ENCODE data around the gene CTDSPL. TPM values are rescaled to one million over a fixed set of nuclear protein-coding genes. Genes with fewer than 3 reads are reported as not detected.

Gene CTDSPL
- total RNA-seq, 1 donor from 2014 or later = 71.2 TPM

- intact Hi-C loops (cut with DNase I) = no loop called here
- DNase-seq (ENCODE audit: low spot score) (no peak), ATAC-seq (no peak)
Observed at GRCh38 chr3:37906734-37907282, 45.1 kb downstream of the CTDSPL start.

- DNase-seq (ENCODE audit: low spot score) = no peak
- no peak for ATAC-seq
- intact Hi-C loops (cut with DNase I) = no loop called here
Observed at GRCh38 chr3:37907371-37907770, 45.7 kb downstream of the CTDSPL start.

- DNase-seq (ENCODE audit: low spot score) (no peak), ATAC-seq (no peak)
- intact Hi-C loops (cut with DNase I) = no loop called here
Observed at GRCh38 chr3:37907906-37908305, 46.2 kb downstream of the CTDSPL start.

- ATAC-seq = peak; percentile 20
- DNase-seq (ENCODE audit: low spot score) = no peak
- intact Hi-C loops (cut with DNase I) = no loop called here
Observed at GRCh38 chr3:37909067-37909911, 47.6 kb downstream of the CTDSPL start.

GRCh38 chr3:37910671-37911400, 49.2 kb downstream of the CTDSPL start:
- intact Hi-C loops (cut with DNase I) = no loop called here
- ATAC-seq (peak; percentile 71), DNase-seq (ENCODE audit: low spot score) (no peak)

GRCh38 chr3:37912052-37912733, 50.5 kb downstream of the CTDSPL start:
- peak; percentile 65 for ATAC-seq
- DNase-seq (ENCODE audit: low spot score) = no peak
- intact Hi-C loops (cut with DNase I) = no loop called here

- intact Hi-C loops (cut with DNase I) = no loop called here
- DNase-seq (ENCODE audit: low spot score) (no peak), ATAC-seq (no peak)
Observed at GRCh38 chr3:37913522-37913921, 51.8 kb downstream of the CTDSPL start.

GRCh38 chr3:37916685-37917084, 55.0 kb downstream of the CTDSPL start:
- no peak for ATAC-seq
- intact Hi-C loops (cut with DNase I) = no loop called here
- DNase-seq (ENCODE audit: low spot score) = no peak

GRCh38 chr3:37918627-37919026, 56.9 kb downstream of the CTDSPL start:
- no peak for ATAC-seq
- intact Hi-C loops (cut with DNase I) = no loop called here

GRCh38 chr3:37920156-37920699, 58.5 kb downstream of the CTDSPL start:
- ATAC-seq = no peak
- intact Hi-C loops (cut with DNase I) = no loop called here
- no peak for DNase-seq (ENCODE audit: low spot score)

More at GRCh38 chr3:37918627-37919026, 56.9 kb downstream of the CTDSPL start:
- no peak for DNase-seq (ENCODE audit: low spot score)

- ATAC-seq (no peak), DNase-seq (ENCODE audit: low spot score) (no peak)
- intact Hi-C loops (cut with DNase I) = no loop called here
Observed at GRCh38 chr3:37921025-37921424, 59.3 kb downstream of the CTDSPL start.

GRCh38 chr3:37922721-37923568, 61.3 kb downstream of the CTDSPL start:
- DNase-seq (ENCODE audit: low spot score) = no peak
- intact Hi-C loops (cut with DNase I) = no loop called here

GRCh38 chr3:37923569-37924040, 61.9 kb downstream of the CTDSPL start:
- DNase-seq (ENCODE audit: low spot score) (no peak), ATAC-seq (no peak)
- intact Hi-C loops (cut with DNase I) = no loop called here

More at GRCh38 chr3:37922721-37923568, 61.3 kb downstream of the CTDSPL start:
- peak; percentile 55 for ATAC-seq

GRCh38 chr3:37924453-37924852, 62.8 kb downstream of the CTDSPL start:
- ATAC-seq = no peak
- intact Hi-C loops (cut with DNase I) = no loop called here
- DNase-seq (ENCODE audit: low spot score) = no peak

GRCh38 chr3:37925157-37925556, 63.5 kb downstream of the CTDSPL start:
- ATAC-seq (no peak), DNase-seq (ENCODE audit: low spot score) (no peak)
- intact Hi-C loops (cut with DNase I) = no loop called here

GRCh38 chr3:37926611-37927010, 64.9 kb downstream of the CTDSPL start:
- DNase-seq (ENCODE audit: low spot score) = no peak
- intact Hi-C loops (cut with DNase I) = no loop called here
- ATAC-seq = no peak

GRCh38 chr3:37930495-37930894, 68.8 kb downstream of the CTDSPL start:
- no peak for DNase-seq (ENCODE audit: low spot score)
- ATAC-seq = no peak
- intact Hi-C loops (cut with DNase I) = no loop called here

- no peak for DNase-seq (ENCODE audit: low spot score)
- intact Hi-C loops (cut with DNase I) = no loop called here
Observed at GRCh38 chr3:37932505-37932904, 70.8 kb downstream of the CTDSPL start.

More at GRCh38 chr3:37932505-37932904, 70.8 kb downstream of the CTDSPL start:
- no peak for ATAC-seq

All from sciatic nerve (tissue), 2 donors.